ENCODE measurements around the gene FASN.

FASN gene

GRCh38 chr17:82098939-82099763 lies 1.1 kb upstream of the FASN start:
- Histone ChIP-seq H3K27me3 (ENCODE audit: low read depth, low read length) (no peaks in the 10 kb centered on the region), H3K36me3 (ENCODE audit: control insufficient read depth in 1 of 2, insufficient read depth in 2 of 2, low read length in 2 of 2) (peaks cover 0 to 17% of the 10 kb centered on the region in 2 donors), H3K4me1 (ENCODE audit: control insufficient read depth in 1 of 2, insufficient read depth in 2 of 2, low read length in 2 of 2) (peaks cover 5 to 36% of the 10 kb centered on the region in 2 donors), H3K4me3 (ENCODE audit: low read depth in 1 of 2, low read length in 2 of 2) (peak overlapping the region; percentile 30 to 69), H3K9me3 (ENCODE audit: control insufficient read depth in 1 of 2, low read length in 2 of 2) (no peaks in the 10 kb centered on the region), H3K27ac (ENCODE audit: low read length) (peak overlapping the region; percentile 16)

- peak overlapping the region in 1 of 2 donors; percentile 66 for H3K4me3 ChIP-seq (ENCODE audit: low read depth in 1 of 2, low read length in 2 of 2)
- H3K36me3 ChIP-seq (ENCODE audit: control insufficient read depth in 1 of 2, insufficient read depth in 2 of 2, low read length in 2 of 2) = peaks cover 6 to 28% of the 10 kb centered on the region in 2 donors
- no peaks in the 10 kb centered on the region for H3K9me3 ChIP-seq (ENCODE audit: control insufficient read depth in 1 of 2, low read length in 2 of 2)
- H3K27ac ChIP-seq (ENCODE audit: low read length) = no peak overlapping the region
- H3K4me1 ChIP-seq (ENCODE audit: control insufficient read depth in 1 of 2, insufficient read depth in 2 of 2, low read length in 2 of 2) = peaks cover 5 to 36% of the 10 kb centered on the region in 2 donors
- no peaks in the 10 kb centered on the region for H3K27me3 ChIP-seq (ENCODE audit: low read depth, low read length)
Measured at GRCh38 chr17:82097919-82098168, 192 bp downstream of the FASN start.

DNA sequence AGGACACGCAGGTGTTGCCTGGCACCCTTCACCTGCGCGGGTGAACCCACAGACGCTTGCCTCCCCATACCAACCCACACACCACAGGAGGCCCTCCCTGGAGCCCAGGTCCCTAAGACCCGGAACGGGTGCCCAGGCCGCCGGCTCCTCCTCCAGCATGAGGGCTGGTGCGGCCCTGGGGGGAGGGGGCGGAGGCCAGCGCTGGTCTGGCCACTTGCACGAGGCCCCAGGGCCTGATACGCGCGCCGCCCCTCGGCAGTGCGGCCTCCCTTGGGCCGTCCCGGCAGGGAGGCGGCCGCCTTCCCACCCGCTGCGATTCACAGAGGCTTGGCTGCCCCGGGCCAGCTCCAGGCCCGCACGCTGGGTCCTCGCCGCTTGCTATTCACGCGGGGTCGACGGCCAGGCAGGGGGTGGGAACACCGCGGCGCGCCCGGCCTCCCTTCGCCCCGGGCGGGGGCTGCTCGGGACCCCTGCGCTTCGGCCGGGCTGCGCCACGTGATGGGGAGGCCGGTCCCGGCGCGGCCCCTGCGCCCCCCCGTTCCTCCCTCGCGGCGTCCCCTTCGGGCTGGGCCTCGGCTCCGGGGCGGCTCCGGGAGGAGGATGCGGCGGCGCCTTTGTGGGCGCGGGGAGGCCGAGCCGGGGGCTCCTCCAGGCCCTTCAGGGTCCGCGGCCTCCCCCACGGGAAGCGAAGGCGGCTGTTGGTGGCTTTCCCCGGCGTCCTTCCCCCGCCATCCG lies 685 bp downstream of the FASN start:
- Histone ChIP-seq H3K27me3 (ENCODE audit: low read depth, low read length) (no peaks in the 10 kb centered on the region), H3K4me3 (ENCODE audit: low read depth in 1 of 2, low read length in 2 of 2) (peak overlapping the region; percentile 42 to 66), H3K4me1 (ENCODE audit: control insufficient read depth in 1 of 2, insufficient read depth in 2 of 2, low read length in 2 of 2) (peaks cover 5 to 36% of the 10 kb centered on the region in 2 donors), H3K36me3 (ENCODE audit: control insufficient read depth in 1 of 2, insufficient read depth in 2 of 2, low read length in 2 of 2) (peaks cover 7 to 33% of the 10 kb centered on the region in 2 donors), H3K9me3 (ENCODE audit: control insufficient read depth in 1 of 2, low read length in 2 of 2) (no peaks in the 10 kb centered on the region), H3K27ac (ENCODE audit: low read length) (no peak overlapping the region)

GRCh38 chr17:82096709-82097183 lies 1.3 kb downstream of the FASN start:
- H3K36me3 ChIP-seq (ENCODE audit: control insufficient read depth in 1 of 2, insufficient read depth in 2 of 2, low read length in 2 of 2) = peaks cover 7 to 39% of the 10 kb centered on the region in 2 donors
- no peaks in the 10 kb centered on the region for H3K27me3 ChIP-seq (ENCODE audit: low read depth, low read length)
- no peak overlapping the region for H3K27ac ChIP-seq (ENCODE audit: low read length)
- no peaks in the 10 kb centered on the region for H3K9me3 ChIP-seq (ENCODE audit: control insufficient read depth in 1 of 2, low read length in 2 of 2)
- peaks cover 5 to 36% of the 10 kb centered on the region in 2 donors for H3K4me1 ChIP-seq (ENCODE audit: control insufficient read depth in 1 of 2, insufficient read depth in 2 of 2, low read length in 2 of 2)
- H3K4me3 ChIP-seq (ENCODE audit: low read depth in 1 of 2, low read length in 2 of 2) = peak overlapping the region; percentile 42 to 66

DNA sequence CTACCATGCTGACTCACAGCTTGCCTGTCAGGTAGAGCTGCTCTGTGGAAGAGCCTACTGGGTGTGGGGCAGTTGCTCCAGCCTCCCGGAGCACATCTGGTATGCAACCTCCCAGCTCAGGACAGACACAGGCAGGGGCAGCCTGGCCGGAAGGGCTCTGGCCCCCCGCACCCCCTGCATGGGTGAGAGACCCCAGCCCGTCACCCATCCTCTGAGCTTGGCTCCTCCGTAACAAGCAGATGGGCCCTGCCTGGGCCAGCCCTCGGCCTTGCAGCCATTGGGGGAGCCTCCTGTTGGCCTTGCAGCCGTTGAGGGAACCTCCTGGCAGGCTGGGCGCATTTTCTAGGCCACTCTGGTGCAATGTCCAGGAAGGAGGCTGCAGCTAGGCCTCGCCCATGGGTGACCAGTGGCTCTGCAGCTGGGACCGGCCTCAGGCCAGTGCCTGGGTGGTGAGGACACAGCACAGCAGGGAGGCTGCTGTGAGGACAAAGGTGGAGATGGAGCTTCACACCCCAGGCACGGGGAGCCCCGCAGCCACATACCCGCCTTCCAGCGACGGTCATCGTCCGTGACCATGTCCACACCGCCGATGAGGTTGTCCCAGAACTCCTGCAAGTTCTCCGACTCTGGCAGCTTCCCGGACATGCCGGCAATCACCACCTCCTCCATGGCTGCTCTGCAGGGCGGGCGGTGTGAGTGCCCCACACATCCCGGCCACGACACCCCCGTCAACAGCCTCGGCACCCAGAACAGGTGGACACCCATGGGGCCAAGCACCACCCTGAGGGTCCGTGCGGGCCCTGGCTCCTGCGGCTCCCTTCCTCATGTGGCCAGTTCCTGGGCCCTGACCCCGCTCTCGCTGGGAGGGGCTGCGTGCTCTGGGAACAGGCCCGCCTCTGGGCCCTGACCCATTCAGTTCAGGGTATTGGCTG lies 2.0 kb downstream of the FASN start:
- Histone ChIP-seq H3K27me3 (ENCODE audit: low read depth, low read length) (no peaks in the 10 kb centered on the region), H3K4me3 (ENCODE audit: low read depth in 1 of 2, low read length in 2 of 2) (peak overlapping the region in 1 of 2 donors; percentile 66), H3K36me3 (ENCODE audit: control insufficient read depth in 1 of 2, insufficient read depth in 2 of 2, low read length in 2 of 2) (peaks cover 7 to 46% of the 10 kb centered on the region in 2 donors), H3K27ac (ENCODE audit: low read length) (no peak overlapping the region), H3K4me1 (ENCODE audit: control insufficient read depth in 1 of 2, insufficient read depth in 2 of 2, low read length in 2 of 2) (peaks cover 5 to 36% of the 10 kb centered on the region in 2 donors), H3K9me3 (ENCODE audit: control insufficient read depth in 1 of 2, low read length in 2 of 2) (no peaks in the 10 kb centered on the region)

DNA sequence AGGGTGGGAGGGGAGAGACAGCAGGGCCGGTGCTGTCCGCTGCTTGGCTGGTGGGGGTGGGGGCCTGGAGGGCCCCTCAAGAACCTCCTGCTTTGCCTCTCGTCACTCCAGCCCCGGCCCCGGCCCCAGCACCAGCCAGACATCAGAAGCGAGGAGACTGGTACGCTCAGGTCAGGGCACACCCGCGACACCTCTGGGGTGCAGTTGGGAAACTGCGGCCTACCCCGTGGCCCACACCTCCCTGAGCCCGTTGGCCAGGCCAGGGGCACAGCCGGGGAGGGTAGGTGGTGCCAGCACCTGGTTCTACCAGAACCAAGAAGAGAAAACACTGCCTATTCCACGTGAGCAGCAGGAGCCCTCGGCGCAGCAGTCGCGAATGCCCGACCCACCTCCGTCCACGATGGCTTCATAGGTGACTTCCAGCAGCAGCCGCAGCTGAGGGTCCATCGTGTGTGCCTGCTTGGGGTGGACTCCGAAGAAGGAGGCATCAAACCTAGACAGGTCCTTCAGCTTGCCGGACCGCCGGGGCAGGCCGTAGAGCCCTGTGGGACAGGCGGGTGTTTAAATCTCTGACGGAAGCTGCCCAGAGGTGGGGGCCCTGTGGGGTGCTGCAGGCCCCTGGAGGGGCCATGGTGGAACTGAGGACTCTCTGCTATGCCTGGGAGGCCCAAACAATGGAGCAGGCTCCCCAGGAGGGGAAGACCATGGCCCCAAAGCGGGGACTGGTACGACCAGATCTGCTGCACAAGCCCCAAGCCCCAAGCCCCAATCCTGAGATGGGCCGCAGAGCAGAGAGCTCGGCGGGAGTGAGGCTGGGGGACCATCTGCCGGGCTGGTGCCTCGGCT lies 2.9 kb downstream of the FASN start:
- Histone ChIP-seq H3K9me3 (ENCODE audit: control insufficient read depth in 1 of 2, low read length in 2 of 2) (no peaks in the 10 kb centered on the region), H3K27ac (ENCODE audit: low read length) (no peak overlapping the region), H3K27me3 (ENCODE audit: low read depth, low read length) (no peaks in the 10 kb centered on the region), H3K36me3 (ENCODE audit: control insufficient read depth in 1 of 2, insufficient read depth in 2 of 2, low read length in 2 of 2) (peaks cover 7 to 55% of the 10 kb centered on the region in 2 donors), H3K4me3 (ENCODE audit: low read depth in 1 of 2, low read length in 2 of 2) (no peak overlapping the region), H3K4me1 (ENCODE audit: control insufficient read depth in 1 of 2, insufficient read depth in 2 of 2, low read length in 2 of 2) (peaks cover 5 to 34% of the 10 kb centered on the region in 2 donors)

GRCh38 chr17:82092995-82093751 lies 4.9 kb downstream of the FASN start:
- Histone ChIP-seq H3K4me3 (ENCODE audit: low read depth in 1 of 2, low read length in 2 of 2) (no peak overlapping the region), H3K36me3 (ENCODE audit: control insufficient read depth in 1 of 2, insufficient read depth in 2 of 2, low read length in 2 of 2) (peaks cover 12 to 74% of the 10 kb centered on the region in 2 donors), H3K4me1 (ENCODE audit: control insufficient read depth in 1 of 2, insufficient read depth in 2 of 2, low read length in 2 of 2) (peaks cover 5 to 20% of the 10 kb centered on the region in 2 donors), H3K27me3 (ENCODE audit: low read depth, low read length) (no peaks in the 10 kb centered on the region), H3K9me3 (ENCODE audit: control insufficient read depth in 1 of 2, low read length in 2 of 2) (no peaks in the 10 kb centered on the region), H3K27ac (ENCODE audit: low read length) (no peak overlapping the region)

GRCh38 chr17:82092628-82092994 lies 5.4 kb downstream of the FASN start:
- peaks cover 5 to 20% of the 10 kb centered on the region in 2 donors for H3K4me1 ChIP-seq (ENCODE audit: control insufficient read depth in 1 of 2, insufficient read depth in 2 of 2, low read length in 2 of 2)
- no peak overlapping the region for H3K27ac ChIP-seq (ENCODE audit: low read length)
- no peak overlapping the region for H3K4me3 ChIP-seq (ENCODE audit: low read depth in 1 of 2, low read length in 2 of 2)
- H3K9me3 ChIP-seq (ENCODE audit: control insufficient read depth in 1 of 2, low read length in 2 of 2) = no peaks in the 10 kb centered on the region
- H3K36me3 ChIP-seq (ENCODE audit: control insufficient read depth in 1 of 2, insufficient read depth in 2 of 2, low read length in 2 of 2) = peaks cover 12 to 80% of the 10 kb centered on the region in 2 donors
- no peaks in the 10 kb centered on the region for H3K27me3 ChIP-seq (ENCODE audit: low read depth, low read length)

GRCh38 chr17:82092094-82092586 lies 5.9 kb downstream of the FASN start:
- Histone ChIP-seq H3K27me3 (ENCODE audit: low read depth, low read length) (no peaks in the 10 kb centered on the region), H3K9me3 (ENCODE audit: control insufficient read depth in 1 of 2, low read length in 2 of 2) (no peaks in the 10 kb centered on the region), H3K4me1 (ENCODE audit: control insufficient read depth in 1 of 2, insufficient read depth in 2 of 2, low read length in 2 of 2) (peaks cover 5 to 16% of the 10 kb centered on the region in 2 donors), H3K36me3 (ENCODE audit: control insufficient read depth in 1 of 2, insufficient read depth in 2 of 2, low read length in 2 of 2) (peaks cover 12 to 85% of the 10 kb centered on the region in 2 donors), H3K27ac (ENCODE audit: low read length) (no peak overlapping the region), H3K4me3 (ENCODE audit: low read depth in 1 of 2, low read length in 2 of 2) (no peak overlapping the region)

Measured in muscle layer of duodenum (tissue), 2 donors.